Astrocyte of the cerebellum (primary cell): ENCODE results near the gene FAM89B.

Experiments
- DNase-seq: peaks from one replicate; pipeline ENCODE4 v3.0.0-alpha.2; 2011; ENCODE audit warnings: low read depth
- H3K4me3 ChIP-seq: 2 replicates; pipeline ENCODE4 v1.5.1; 2011; ENCODE audit warnings: mild to moderate bottlenecking, low read depth, low read length, moderate library complexity
- CTCF ChIP-seq: IDR thresholded peaks from 2 replicates; pipeline ENCODE4 v1.5.1; 2012; ENCODE audit warnings: low read length, low read depth, moderate library complexity, mild to moderate bottlenecking; ENCODE audit errors: missing control alignments
- in situ Hi-C: cut with HindIII; loops from 2 replicates; pipeline ENCODE4 v1.10.0; 2017; ENCODE audit warnings: low sequenced_read_pairs

FAM89B gene

GRCh38 chr11:65554057-65554818, 18.1 kb upstream of the FAM89B start:
- DNase-seq: no peak
- no peak for TF ChIP-seq CTCF
- H3K4me3 ChIP-seq: no peak overlapping the region
- in situ Hi-C loops: no loop called here

- TF ChIP-seq CTCF: no peak
- in situ Hi-C loops: no loop called here
- peak overlapping the region; percentile 70 for H3K4me3 ChIP-seq
- no peak for DNase-seq
These were observed 17.4 kb upstream of the FAM89B start for GRCh38 chr11:65554842-65555430.

DNA sequence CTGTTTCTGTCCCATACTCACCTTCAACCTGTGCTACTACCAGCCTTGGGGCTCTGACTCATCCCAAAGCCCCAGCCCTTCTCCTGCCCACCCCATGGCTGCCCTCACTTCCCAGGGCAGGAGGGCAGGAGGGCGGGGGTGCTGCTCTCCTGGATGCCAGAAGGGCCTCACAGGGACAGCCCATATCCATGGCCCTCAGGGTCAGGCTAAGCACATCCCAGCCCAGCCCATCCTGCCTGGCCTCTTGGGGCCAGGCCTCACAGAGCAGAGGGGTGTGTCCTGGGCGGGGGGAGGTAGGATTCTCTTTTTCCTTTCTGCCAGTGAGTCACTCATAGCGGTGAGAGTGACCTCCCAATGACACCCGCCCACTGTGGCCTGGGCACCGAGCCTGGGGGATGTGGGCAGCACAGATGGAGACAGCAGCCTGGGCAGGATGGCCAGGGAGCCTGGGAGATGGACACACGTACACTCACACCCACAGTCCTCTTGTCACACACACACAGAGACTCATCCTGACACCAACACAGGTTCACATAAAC, 16.6 kb upstream of the FAM89B start:
- H3K4me3 ChIP-seq: peak overlapping the region; percentile 70
- no peak for DNase-seq
- in situ Hi-C loops: no loop called here
- no peak for TF ChIP-seq CTCF

DNA sequence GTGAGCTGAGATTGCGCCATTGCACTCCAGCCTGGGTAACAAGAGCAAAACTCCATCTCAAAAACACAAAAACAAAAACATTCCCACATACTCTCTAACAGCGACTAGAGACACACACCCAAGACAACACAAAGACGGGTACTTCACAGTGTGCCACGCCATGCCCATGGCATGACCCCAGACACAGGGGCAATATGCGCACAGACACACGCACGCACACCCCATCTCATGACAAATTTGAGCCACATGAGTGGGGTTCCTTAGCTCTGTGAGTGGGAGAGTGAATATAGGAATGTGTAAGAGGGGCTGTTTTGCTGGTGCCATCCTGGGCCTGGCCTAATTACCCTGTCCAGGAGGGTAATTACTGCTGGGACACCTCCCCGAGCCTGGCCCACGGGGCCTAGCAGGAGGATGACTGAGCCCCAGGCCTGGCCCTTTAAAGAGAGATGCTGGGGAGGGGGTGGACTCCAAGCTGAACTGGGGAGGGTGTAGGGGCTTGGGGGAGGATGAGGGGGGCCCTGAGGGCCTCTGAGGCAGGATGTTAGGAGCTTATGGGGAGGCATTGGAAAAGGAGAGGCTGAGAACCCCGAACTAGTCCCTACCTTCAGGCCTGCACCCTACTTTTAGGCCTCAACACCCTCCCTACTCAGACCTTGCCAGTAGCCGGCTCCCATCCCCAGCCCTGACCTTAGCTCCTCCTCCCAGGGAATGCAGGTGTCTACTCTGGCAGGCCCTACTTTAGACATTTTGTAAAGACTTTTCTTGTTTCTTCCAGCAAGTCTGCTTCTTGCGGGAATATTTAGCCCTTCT, 15.7 kb upstream of the FAM89B start:
- in situ Hi-C loops: no loop called here
- no peak for DNase-seq
- no peak for TF ChIP-seq CTCF
- peak overlapping the region; percentile 70 for H3K4me3 ChIP-seq

- no peak for DNase-seq
- H3K4me3 ChIP-seq: peak overlapping the region; percentile 70
- in situ Hi-C loops: no loop called here
- no peak for TF ChIP-seq CTCF
These were observed 14.9 kb upstream of the FAM89B start for GRCh38 chr11:65557280-65558001.
